Activated naive CD8-positive, alpha-beta T cell (primary cell): ENCODE measurements around the gene DAP.
"Not testable (repeated sequence)": the region's sequence is repeated elsewhere in the genome, so short reads cannot be mapped to it uniquely, and the experiment has no call there.

ENCODE experiments used
- H3K27ac Mint-ChIP-seq: one replicate; pipeline ENCODE4 v1.8.0; 2021; ENCODE audit warnings: mixed read lengths
- H3K27me3 Mint-ChIP-seq: one replicate; pipeline ENCODE4 v1.8.0; 2021; ENCODE audit warnings: mixed read lengths
- H3K36me3 Mint-ChIP-seq: one replicate; pipeline ENCODE4 v1.8.0; 2021; ENCODE audit warnings: mixed read lengths
- H3K4me1 Mint-ChIP-seq: one replicate; pipeline ENCODE4 v1.8.0; 2021; ENCODE audit warnings: low read depth, mixed read lengths
- H3K4me3 Mint-ChIP-seq: one replicate; pipeline ENCODE4 v1.8.0; 2021; ENCODE audit warnings: mild to moderate bottlenecking, mixed read lengths
- H3K9me3 Mint-ChIP-seq: one replicate; pipeline ENCODE4 v1.8.0; 2021; ENCODE audit warnings: low read depth, mixed read lengths

The DAP gene

DNA sequence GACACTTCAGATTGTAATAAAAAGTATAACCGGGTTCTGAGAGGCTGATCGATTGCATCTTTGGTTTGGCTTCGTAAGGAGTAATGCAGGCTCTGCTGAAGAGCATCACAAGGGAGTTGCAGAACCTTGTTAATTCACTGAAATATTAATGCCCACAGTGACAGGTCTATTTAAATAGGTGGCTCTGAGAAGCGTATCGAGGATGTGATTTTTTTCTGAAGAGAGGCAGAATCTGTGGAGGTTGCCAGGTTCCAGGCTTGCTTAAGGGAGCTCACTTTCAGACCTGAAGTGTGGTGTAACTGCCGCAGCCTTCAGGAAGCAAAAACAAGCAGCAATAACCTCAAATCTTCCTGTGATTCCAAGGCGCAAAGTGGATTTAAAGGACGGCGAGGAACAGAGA is 116.8 kb downstream of the DAP start:
- Mint-ChIP-seq H3K27me3 (peaks cover 2% of the 10 kb centered on the region), H3K4me1 (peaks cover 12% of the 10 kb centered on the region), H3K4me3 (no peak overlapping the region), H3K36me3 (no peaks in the 10 kb centered on the region), H3K9me3 (no peaks in the 10 kb centered on the region), H3K27ac (no peak overlapping the region)

DNA sequence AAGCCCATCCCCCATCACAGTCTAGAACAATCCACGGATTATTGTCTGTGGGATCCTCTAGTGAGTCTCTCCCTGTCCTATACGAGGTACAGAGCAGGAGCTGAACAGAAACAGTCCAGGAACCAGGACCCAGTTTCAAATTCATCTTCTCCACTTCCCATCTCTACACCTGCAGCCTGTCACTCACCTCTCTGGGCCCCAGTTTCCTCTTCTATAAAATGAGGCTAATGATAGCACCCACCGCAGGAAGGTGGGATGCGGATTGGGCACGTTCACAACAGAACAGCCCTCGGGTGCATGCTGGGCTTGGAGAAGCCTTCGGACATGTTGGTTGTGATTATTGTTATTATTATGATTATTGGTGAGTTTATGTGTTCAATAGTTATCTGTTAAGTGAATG is 118.7 kb downstream of the DAP start:
- no peak overlapping the region for H3K4me3 Mint-ChIP-seq
- H3K9me3 Mint-ChIP-seq = no peaks in the 10 kb centered on the region
- peaks cover 12% of the 10 kb centered on the region for H3K4me1 Mint-ChIP-seq
- H3K27me3 Mint-ChIP-seq = peaks cover 2% of the 10 kb centered on the region
- H3K27ac Mint-ChIP-seq = no peak overlapping the region
- no peaks in the 10 kb centered on the region for H3K36me3 Mint-ChIP-seq

DNA sequence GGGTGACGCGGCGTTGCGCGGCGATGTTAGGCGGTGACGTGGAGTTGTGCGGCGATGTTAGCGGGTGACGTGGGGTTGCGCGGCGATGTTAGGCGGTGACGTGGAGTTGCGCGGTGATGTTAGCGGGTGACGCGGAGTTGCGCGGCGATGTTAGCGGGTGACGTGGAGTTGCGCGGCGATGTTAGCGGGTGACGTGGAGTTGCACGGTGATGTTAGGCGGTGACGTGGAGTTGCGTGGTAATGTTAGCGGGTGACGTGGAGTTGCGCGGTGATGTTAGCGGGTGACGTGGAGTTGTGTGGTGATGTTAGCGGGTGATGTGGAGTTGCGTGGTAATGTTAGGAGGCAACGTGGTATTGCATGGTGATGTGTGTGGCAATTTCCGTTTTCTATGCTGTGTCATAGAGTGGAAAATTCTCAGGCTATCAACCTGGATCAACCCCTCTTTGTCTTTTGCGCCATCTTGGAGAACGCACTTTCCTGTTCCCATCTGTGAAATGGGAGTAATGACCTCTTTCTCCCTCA is 121.1 kb downstream of the DAP start:
- peaks cover 20% of the 10 kb centered on the region for H3K4me1 Mint-ChIP-seq

DNA sequence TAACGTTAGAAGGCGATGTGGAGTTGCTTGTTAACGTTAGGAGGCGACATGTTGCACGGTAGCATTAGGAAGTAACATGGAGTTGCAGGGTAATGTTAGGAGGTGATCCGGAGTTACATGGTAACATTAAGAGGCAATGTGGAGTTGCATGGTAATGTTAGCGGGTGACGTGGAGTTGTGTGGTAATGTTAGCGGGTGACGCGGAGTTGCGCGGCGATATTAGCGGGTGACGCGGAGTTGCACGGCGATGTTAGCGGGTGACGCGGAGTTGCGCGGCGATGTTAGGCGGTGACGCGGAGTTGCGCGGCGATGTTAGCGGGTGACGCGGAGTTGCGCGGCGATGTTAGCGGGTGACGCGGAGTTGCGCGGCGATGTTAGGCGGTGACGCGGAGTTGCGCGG is 122.3 kb downstream of the DAP start:
- H3K4me1 Mint-ChIP-seq = peaks cover 24% of the 10 kb centered on the region
- not testable (repeated sequence) for H3K9me3 Mint-ChIP-seq, H3K27ac Mint-ChIP-seq, H3K36me3 Mint-ChIP-seq, H3K4me3 Mint-ChIP-seq, H3K27me3 Mint-ChIP-seq

More for the DNA sequence above, 121.1 kb downstream of the DAP start:
- Mint-ChIP-seq H3K9me3 (no peaks in the 10 kb centered on the region), H3K27me3 (peaks cover 2% of the 10 kb centered on the region), H3K27ac (no peak overlapping the region), H3K36me3 (no peaks in the 10 kb centered on the region), H3K4me3 (no peak overlapping the region)

DNA sequence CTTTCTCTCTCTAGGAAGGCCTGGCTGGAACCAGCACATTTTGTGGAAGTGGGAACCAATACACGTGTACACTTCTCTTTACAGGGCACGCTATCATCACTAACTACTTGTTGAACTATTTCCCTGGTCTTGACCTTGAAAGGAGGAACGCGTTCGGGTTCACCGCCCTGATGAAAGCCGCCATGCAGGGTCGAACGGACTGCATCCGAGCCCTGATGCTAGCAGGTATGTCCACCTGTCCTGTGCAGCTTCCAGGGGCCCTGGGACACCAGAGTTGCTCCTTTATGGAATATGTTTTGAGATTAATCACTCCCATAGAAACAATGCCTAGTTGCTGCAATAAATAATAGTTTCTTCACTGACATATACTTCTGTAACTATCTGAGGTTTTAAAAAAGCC is 123.1 kb downstream of the DAP start:
- H3K4me1 Mint-ChIP-seq = peaks cover 29% of the 10 kb centered on the region

DNA sequence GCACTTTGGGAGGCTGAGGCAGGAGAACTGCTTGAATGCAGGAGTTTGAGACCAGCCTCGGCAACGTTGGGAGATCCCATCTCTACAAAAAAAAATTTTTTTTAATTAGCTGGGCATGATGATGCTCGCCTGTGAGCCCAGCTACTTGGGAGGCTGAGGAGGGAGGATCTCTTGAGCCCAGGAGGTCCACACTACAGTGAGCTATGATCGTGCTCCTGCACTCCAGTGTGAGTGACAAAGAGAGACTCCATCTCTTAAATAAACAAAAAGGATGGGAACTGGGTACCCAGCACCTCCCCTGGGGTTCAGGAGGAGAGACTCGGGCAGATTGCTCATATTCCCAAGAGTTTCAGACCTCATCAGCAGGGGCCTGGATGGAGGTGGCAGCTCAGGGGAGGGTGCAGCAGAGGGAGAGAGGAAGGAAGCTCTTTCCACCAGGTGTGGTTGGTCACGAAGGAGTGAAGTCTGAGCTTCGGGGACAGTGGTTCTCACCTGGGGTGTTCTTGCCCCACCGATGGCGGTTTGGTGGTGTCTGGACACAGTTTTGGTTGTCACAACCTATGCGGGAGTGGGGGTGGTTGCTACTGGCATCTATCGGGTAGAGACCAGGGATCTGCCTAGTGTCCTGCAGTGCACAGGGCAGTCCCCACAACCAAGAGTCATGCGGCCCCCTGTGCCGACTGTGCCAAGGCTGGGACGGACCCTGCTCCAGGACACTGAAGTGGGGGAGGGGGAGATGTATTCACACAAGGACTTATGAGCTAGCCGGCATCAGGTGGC is 124.5 kb downstream of the DAP start:
- Mint-ChIP-seq H3K36me3 (peaks cover 2% of the 10 kb centered on the region), H3K27ac (no peak overlapping the region)

More for the DNA sequence above, 123.1 kb downstream of the DAP start:
- no peaks in the 10 kb centered on the region for H3K9me3 Mint-ChIP-seq
- H3K27me3 Mint-ChIP-seq = no peaks in the 10 kb centered on the region
- peaks cover 2% of the 10 kb centered on the region for H3K36me3 Mint-ChIP-seq
- no peak overlapping the region for H3K4me3 Mint-ChIP-seq
- no peak overlapping the region for H3K27ac Mint-ChIP-seq

DNA sequence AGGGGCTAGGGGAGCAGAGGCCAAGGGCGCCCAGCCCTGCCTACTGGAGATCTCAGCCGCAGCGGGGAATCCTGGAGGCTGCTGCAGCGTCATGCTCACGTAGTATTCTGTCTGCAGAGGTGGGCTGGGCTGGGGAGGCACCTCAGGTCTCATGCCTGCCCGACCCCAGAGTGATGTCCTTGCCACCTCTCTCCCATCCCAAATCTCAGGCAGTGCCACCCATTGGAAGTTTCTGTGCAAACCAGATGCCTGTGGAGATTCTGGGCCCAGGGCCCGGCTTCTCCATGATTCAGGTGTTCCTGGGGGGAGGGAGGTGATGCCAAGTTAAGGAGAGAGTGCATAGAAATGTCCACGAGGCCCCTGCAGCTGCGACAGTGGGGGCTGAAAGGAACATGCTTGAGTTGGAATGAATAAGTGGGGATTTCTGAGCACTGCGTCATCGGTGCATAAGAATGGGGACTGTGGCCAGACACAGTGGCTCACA is 125.1 kb downstream of the DAP start:
- no peaks in the 10 kb centered on the region for H3K27me3 Mint-ChIP-seq
- no peaks in the 10 kb centered on the region for H3K9me3 Mint-ChIP-seq
- H3K27ac Mint-ChIP-seq = peak overlapping the region; percentile 94
- H3K4me1 Mint-ChIP-seq = peaks cover 45% of the 10 kb centered on the region
- peak overlapping the region; percentile 80 for H3K4me3 Mint-ChIP-seq
- peaks cover 2% of the 10 kb centered on the region for H3K36me3 Mint-ChIP-seq

More for the DNA sequence above, 124.5 kb downstream of the DAP start:
- no peaks in the 10 kb centered on the region for H3K27me3 Mint-ChIP-seq
- no peaks in the 10 kb centered on the region for H3K9me3 Mint-ChIP-seq
- peaks cover 39% of the 10 kb centered on the region for H3K4me1 Mint-ChIP-seq
- H3K4me3 Mint-ChIP-seq = no peak overlapping the region

DNA sequence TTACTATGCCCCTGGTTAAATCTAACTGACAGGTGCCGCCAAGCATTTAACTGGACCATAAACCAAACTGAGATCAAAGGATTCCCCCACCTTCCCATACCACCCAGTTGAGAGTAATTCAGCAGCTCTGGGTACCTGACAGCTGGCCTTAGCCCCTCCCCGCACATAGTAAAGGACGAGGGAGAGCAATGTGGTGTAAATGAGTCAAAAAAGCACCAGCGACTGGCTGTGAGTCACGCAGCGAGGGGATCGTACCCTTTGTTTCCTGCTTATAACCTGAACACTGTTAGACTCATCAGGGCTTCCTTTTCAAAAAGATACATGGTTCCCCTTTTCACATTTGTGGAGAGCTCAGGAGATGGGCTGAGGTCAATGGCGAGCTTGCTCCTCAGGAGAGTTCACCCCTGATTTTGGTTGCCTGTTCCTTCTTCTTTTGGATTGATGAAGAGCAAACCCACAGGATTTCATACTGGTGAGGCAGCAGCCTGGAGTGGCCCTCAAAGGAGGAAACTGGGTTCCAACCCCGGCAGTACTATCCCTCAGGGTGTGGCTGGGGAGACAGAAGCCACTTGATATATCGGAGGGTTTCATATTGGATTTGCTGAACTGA is 125.7 kb downstream of the DAP start:
- H3K9me3 Mint-ChIP-seq = no peaks in the 10 kb centered on the region
- peak overlapping the region; percentile 94 for H3K27ac Mint-ChIP-seq
- peak overlapping the region; percentile 80 for H3K4me3 Mint-ChIP-seq
- H3K27me3 Mint-ChIP-seq = no peaks in the 10 kb centered on the region
- H3K36me3 Mint-ChIP-seq = peaks cover 2% of the 10 kb centered on the region
- peaks cover 47% of the 10 kb centered on the region for H3K4me1 Mint-ChIP-seq

DNA sequence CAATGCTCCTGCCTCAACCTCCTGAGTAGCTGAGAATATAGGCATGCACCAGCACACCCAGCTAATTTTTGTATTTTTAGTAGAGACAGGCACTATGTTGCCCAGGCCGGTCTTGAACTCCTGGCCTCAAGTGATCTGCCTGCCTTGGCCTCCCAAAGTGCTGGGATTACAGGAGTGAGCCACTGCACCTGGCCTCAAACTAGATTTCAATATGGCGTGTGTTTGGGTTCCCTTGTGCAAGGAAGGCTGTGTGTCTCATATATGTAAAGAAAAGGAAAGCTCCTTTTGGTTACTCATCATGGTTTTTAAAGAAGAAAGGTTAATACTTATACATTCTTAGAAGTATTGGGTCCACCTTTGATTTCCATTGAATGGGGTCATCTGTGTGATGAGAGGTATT is 126.5 kb downstream of the DAP start:
- no peaks in the 10 kb centered on the region for H3K9me3 Mint-ChIP-seq
- peak overlapping the region; percentile 80 for H3K4me3 Mint-ChIP-seq
- peaks cover 2% of the 10 kb centered on the region for H3K36me3 Mint-ChIP-seq
- no peaks in the 10 kb centered on the region for H3K27me3 Mint-ChIP-seq
- H3K4me1 Mint-ChIP-seq = peaks cover 47% of the 10 kb centered on the region
- peak overlapping the region; percentile 94 for H3K27ac Mint-ChIP-seq

DNA sequence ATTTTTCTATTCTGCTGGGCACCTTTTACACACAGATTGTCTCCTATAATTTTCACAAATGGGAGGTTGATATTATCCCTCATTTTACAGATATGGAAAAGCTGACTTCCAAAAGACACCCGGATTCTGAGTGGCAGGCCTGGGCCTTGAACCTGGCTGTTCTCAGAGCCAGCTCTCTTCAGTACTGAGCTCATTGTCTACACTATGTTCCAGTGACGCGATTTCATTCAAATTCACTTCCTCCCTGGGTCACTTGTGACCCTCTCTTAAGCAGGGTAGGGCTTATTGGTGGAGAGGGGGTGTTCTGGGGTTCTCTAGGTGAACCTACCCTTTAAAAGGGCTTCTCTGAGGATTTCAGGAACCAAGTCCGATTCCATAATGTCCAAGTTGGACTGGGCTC is 127.0 kb downstream of the DAP start:
- Mint-ChIP-seq H3K9me3 (no peaks in the 10 kb centered on the region), H3K4me1 (peaks cover 47% of the 10 kb centered on the region), H3K36me3 (peaks cover 2% of the 10 kb centered on the region), H3K4me3 (peak overlapping the region; percentile 66), H3K27ac (peak overlapping the region; percentile 84), H3K27me3 (no peaks in the 10 kb centered on the region)

DNA sequence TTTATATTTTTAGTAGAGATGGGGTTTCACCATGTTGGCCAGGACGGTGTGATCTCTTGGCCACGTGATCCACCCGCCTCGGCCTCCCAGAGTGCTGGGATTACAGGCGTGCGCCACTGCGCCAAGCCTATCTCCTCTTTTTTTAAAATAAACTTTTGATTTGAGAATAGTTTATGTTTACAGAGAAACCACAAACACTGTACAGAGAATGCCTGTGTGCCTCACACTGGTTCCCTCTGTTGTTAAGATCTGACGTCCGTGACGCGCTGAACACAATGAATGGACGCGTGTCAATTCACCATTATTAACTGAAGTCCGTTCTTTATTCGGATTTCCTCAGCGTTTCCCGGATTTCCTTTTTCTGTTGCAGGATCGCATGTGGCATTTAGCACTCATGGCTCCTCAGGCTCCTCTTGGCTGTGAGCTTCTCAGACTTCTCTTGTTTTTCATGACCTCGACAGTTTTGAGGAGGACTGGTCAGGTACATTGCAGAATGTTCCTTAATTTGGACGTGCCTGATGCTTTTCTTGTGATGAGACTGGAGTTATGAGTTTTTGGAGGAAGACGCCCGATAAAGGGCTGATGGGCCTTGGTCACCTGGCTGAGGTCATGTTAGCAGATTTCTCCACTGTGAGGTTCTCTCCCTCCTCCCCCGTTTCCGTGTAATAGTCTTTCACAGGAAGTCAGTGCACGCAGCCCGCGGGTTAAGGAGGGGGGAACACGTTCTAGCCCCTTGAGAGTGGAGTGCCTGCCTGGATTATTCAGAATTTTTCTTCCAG is 127.6 kb downstream of the DAP start:
- Mint-ChIP-seq H3K27me3 (no peaks in the 10 kb centered on the region), H3K36me3 (peaks cover 2% of the 10 kb centered on the region), H3K27ac (peak overlapping the region; percentile 84), H3K4me1 (peaks cover 47% of the 10 kb centered on the region), H3K4me3 (peak overlapping the region; percentile 66), H3K9me3 (no peaks in the 10 kb centered on the region)

DNA sequence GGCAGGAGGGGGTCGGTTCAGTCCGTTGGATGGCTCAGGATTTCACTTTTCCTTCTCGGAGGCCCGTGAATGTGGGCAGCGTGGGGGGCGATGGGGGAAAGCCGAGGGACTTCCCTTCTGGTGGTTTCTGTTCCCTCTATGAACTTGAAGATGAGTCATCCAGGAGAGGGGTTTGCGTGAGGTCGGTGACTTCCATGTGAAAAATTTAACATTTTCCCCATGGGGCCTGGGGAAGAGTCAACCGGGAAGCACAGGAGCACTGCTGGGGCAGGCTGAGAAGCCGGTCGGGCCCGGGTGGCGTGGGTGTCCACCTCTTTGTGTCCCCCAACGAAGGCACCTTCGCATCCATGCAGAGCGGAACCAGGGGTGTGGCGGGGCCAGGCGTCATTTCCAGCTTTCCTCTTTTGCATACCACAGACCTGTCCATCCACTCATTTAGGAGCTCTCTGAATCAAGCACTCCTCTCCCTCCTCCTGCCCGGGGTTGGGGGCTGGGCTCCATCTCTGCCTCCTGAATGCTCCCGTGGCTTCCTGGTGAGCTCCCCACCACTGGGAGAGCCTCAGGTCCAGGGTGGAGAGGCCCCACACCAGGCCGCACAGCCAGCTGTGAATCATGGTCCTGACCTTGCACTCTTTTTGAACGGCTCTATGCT is 128.8 kb downstream of the DAP start:
- no peaks in the 10 kb centered on the region for H3K9me3 Mint-ChIP-seq
- H3K4me3 Mint-ChIP-seq = peak overlapping the region; percentile 57
- peaks cover 2% of the 10 kb centered on the region for H3K36me3 Mint-ChIP-seq
- no peak overlapping the region for H3K27ac Mint-ChIP-seq
- no peaks in the 10 kb centered on the region for H3K27me3 Mint-ChIP-seq
- peaks cover 55% of the 10 kb centered on the region for H3K4me1 Mint-ChIP-seq

DNA sequence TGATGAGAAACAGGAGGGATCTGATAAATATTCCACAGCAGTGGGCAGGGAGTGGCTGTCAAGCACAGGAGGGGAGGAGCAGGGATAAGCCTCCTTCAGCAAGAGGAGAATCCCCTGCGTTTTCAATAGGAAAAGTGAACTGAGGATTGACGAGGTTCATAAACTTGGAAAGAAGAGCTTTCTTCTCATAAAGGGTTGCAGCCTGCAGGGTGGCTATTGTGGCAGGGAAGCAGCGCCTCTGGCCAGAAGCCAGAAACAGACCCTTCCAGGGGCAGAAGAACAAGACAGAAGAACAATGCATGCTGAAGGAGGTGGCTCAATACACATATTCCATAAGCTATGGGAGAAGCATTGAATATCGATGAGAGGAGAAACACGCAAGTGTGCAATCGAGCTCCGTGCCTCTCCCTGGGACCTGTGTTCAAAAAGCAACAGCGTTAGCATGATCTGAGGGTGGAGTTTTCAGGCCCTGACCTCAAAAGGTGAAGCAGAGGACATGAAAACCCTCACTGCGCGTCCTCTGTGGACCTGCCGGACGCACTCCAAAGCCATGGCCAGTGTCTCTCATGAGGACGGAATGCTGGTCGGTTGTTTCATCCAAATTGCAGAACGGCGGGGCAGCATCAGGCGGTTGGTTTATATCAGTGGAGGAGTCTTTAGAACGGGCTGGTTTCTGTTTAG is 129.6 kb downstream of the DAP start:
- H3K36me3 Mint-ChIP-seq = peaks cover 2% of the 10 kb centered on the region
- H3K4me1 Mint-ChIP-seq = peaks cover 59% of the 10 kb centered on the region
- H3K4me3 Mint-ChIP-seq = peak overlapping the region; percentile 57
- H3K9me3 Mint-ChIP-seq = no peaks in the 10 kb centered on the region
- H3K27ac Mint-ChIP-seq = peak overlapping the region; percentile 2
- H3K27me3 Mint-ChIP-seq = no peaks in the 10 kb centered on the region

DNA sequence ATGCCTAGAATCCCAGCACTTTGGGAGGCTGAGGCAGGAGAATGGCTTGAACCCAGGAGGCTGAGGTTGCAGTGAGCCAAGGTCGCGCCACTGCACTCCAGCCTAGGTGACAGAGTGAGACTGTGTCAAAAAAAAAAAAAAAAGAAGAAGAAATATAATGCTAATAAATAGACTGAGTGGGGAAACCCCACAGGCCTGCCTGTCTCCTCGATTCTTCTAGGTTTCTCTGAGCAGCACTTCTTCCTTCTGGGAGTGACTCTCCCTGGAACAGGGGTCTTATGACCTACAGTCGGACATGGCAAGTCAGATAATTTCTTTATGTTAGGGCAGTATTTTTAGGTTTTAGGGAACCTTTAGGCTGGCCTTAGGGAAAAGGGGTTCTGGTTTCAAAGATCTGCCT is 130.3 kb downstream of the DAP start:
- H3K27me3 Mint-ChIP-seq, H3K9me3 Mint-ChIP-seq, H3K36me3 Mint-ChIP-seq, H3K27ac Mint-ChIP-seq, H3K4me3 Mint-ChIP-seq: not testable (repeated sequence)
- H3K4me1 Mint-ChIP-seq = peaks cover 54% of the 10 kb centered on the region
